Measurements from ENCODE around the gene TLN1. TPM values are rescaled to one million over a fixed set of nuclear protein-coding genes. Genes with fewer than 3 reads are reported as not detected.

The TLN1 gene
- total RNA-seq, 1 donor from 2014 or later, result 114 TPM

- peak; percentile 90 for TF ChIP-seq CTCF (conservative IDR thresholded peaks at IDR 0.05; ENCODE audit: low read depth, low read length)
- DNase-seq (ENCODE audit: low read depth), result no peak
Observed at GRCh38 chr9:35696520-35697215, 35.3 kb downstream of the TLN1 start.

GRCh38 chr9:35695943-35696401, 36.0 kb downstream of the TLN1 start:
- no peak for TF ChIP-seq CTCF (conservative IDR thresholded peaks at IDR 0.05; ENCODE audit: low read depth, low read length)
- no peak for DNase-seq (ENCODE audit: low read depth)

More at GRCh38 chr9:35696520-35697215, 35.3 kb downstream of the TLN1 start:
- no peak overlapping the region for H3K4me3 ChIP-seq (ENCODE audit: low read depth, low read length)

GRCh38 chr9:35691757-35692301, 40.2 kb downstream of the TLN1 start:
- TF ChIP-seq CTCF (conservative IDR thresholded peaks at IDR 0.05; ENCODE audit: low read depth, low read length), result no peak
- no peak for DNase-seq (ENCODE audit: low read depth)
- H3K4me3 ChIP-seq (ENCODE audit: low read depth, low read length), result no peak overlapping the region

More at GRCh38 chr9:35695943-35696401, 36.0 kb downstream of the TLN1 start:
- no peak overlapping the region for H3K4me3 ChIP-seq (ENCODE audit: low read depth, low read length)

- no peak for TF ChIP-seq CTCF (conservative IDR thresholded peaks at IDR 0.05; ENCODE audit: low read depth, low read length)
- H3K4me3 ChIP-seq (ENCODE audit: low read depth, low read length), result peak overlapping the region; percentile 78
- no peak for DNase-seq (ENCODE audit: low read depth)
Observed at GRCh38 chr9:35691334-35691650, 40.7 kb downstream of the TLN1 start.

- TF ChIP-seq CTCF (conservative IDR thresholded peaks at IDR 0.05; ENCODE audit: low read depth, low read length), result no peak
- no peak for DNase-seq (ENCODE audit: low read depth)
- H3K4me3 ChIP-seq (ENCODE audit: low read depth, low read length), result peak overlapping the region; percentile 78
Observed at GRCh38 chr9:35690614-35691333, 41.2 kb downstream of the TLN1 start.

- no peak for DNase-seq (ENCODE audit: low read depth)
- TF ChIP-seq CTCF (conservative IDR thresholded peaks at IDR 0.05; ENCODE audit: low read depth, low read length), result no peak
- H3K4me3 ChIP-seq (ENCODE audit: low read depth, low read length), result peak overlapping the region; percentile 78
Observed at GRCh38 chr9:35690294-35690613, 41.7 kb downstream of the TLN1 start.

Measured in epithelial cell of proximal tubule (primary cell).